ENCODE results near the gene NRL.

GRCh38 chr14:24067133-24068082, 47.3 kb downstream of the NRL start:
- TF ChIP-seq CTCF (conservative IDR thresholded peaks at IDR 0.05) (no peak), ZFX (IDR thresholded peaks at IDR 0.05) (no peak)
